Naive thymus-derived CD4-positive, alpha-beta T cell (primary cell): ENCODE results near the gene EDAR. TPM values are rescaled to one million over a fixed set of nuclear protein-coding genes. Genes with fewer than 3 reads are reported as not detected.

ENCODE experiments used
- ATAC-seq: fragments of 150-1000 bp; cut with Tn5 transposase; 2 replicates; pipeline ENCODE4 v1.10.0; 2021; ENCODE audit warnings: mild to moderate bottlenecking, moderate library complexity
- CTCF ChIA-PET: fragments of 350-600 bp; sonication (Branson Sonifier 250); formaldehyde crosslinking; loops from one replicate; lab custom pipeline; 2021; ENCODE audit warnings: antibody characterized with exemption; lab: Charles Lee
- POLR2A ChIA-PET: fragments of 350-600 bp; sonication (Branson Sonifier 250); formaldehyde crosslinking; loops from one replicate; lab custom pipeline; 2021; ENCODE audit warnings: antibody characterized with exemption, inconsistent platforms; lab: Charles Lee
- DNase-seq, 9 donors: peaks; one replicate each; pipeline versions ENCODE4 v3.0.0 to v3.0.0-alpha.2; 2020 to 2022; ENCODE audit warnings: mixed read lengths in 1 of 9
- H3K27ac ChIP-seq: one replicate; pipeline ENCODE4 v1.7.0; 2013; ENCODE audit warnings: mild to moderate bottlenecking, low read depth, low read length, moderate library complexity
- H3K27me3 ChIP-seq, 2 donors: one replicate each; pipeline ENCODE4 v1.7.0; 2013; ENCODE audit warnings: low read length in 2 of 2, mild to moderate bottlenecking in 2 of 2, moderate library complexity in 2 of 2; ENCODE audit not compliant: control insufficient read depth in 2 of 2, insufficient read depth in 2 of 2
- H3K36me3 ChIP-seq, 3 experiments: 1 replicate in 2 of 3; 2 replicates in 1 of 3; pipeline ENCODE4 v1.7.0; 2013; ENCODE audit warnings: low read length in 3 of 3, mild to moderate bottlenecking in 3 of 3, moderate library complexity in 1 of 3; ENCODE audit not compliant: insufficient read depth in 3 of 3, control insufficient read depth in 2 of 3
- H3K4me1 ChIP-seq, 2 donors: one replicate each; pipeline ENCODE4 v1.7.0; 2013; ENCODE audit warnings: low read length in 2 of 2, mild to moderate bottlenecking in 2 of 2, moderate library complexity in 1 of 2; ENCODE audit not compliant: control insufficient read depth in 2 of 2, insufficient read depth in 2 of 2
- H3K4me3 ChIP-seq: 2 replicates; pipeline ENCODE4 v1.7.0; 2013; ENCODE audit warnings: mild to moderate bottlenecking, low read length
- H3K9me3 ChIP-seq, 3 experiments: 1 replicate in 2 of 3; 2 replicates in 1 of 3; pipeline ENCODE4 v1.7.0; 2013; ENCODE audit warnings: low read length in 3 of 3; ENCODE audit not compliant: control insufficient read depth in 2 of 3
- H3K27ac Mint-ChIP-seq, 9 donors: one replicate each; pipeline ENCODE4 v1.8.0; 2020 to 2022; ENCODE audit warnings: mixed read lengths in 9 of 9, mild to moderate bottlenecking in 8 of 9, moderate library complexity in 5 of 9, inconsistent platforms in 2 of 9
- H3K27me3 Mint-ChIP-seq, 5 donors: one replicate each; pipeline ENCODE4 v1.8.0; 2021 to 2022; ENCODE audit warnings: mixed read lengths in 5 of 5, mild to moderate bottlenecking in 1 of 5
- H3K36me3 Mint-ChIP-seq, 5 donors: one replicate each; pipeline ENCODE4 v1.8.0; 2020 to 2022; ENCODE audit warnings: mixed read lengths in 5 of 5, mild to moderate bottlenecking in 3 of 5, inconsistent platforms in 1 of 5
- H3K4me1 Mint-ChIP-seq, 7 donors: one replicate each; pipeline ENCODE4 v1.8.0; 2020 to 2022; ENCODE audit warnings: mixed read lengths in 7 of 7, mild to moderate bottlenecking in 3 of 7, inconsistent platforms in 1 of 7
- H3K4me3 Mint-ChIP-seq, 10 donors: one replicate each; pipeline ENCODE4 v1.8.0; 2020 to 2022; ENCODE audit warnings: mild to moderate bottlenecking in 10 of 10, mixed read lengths in 10 of 10, moderate library complexity in 6 of 10, inconsistent platforms in 2 of 10
- H3K9me3 Mint-ChIP-seq, 11 donors: one replicate each; pipeline ENCODE4 v1.8.0; 2020 to 2022; ENCODE audit warnings: mixed read lengths in 11 of 11, mild to moderate bottlenecking in 4 of 11, inconsistent platforms in 1 of 11, moderate library complexity in 1 of 11
- intact Hi-C, 2 donors: fragments of 100-400 bp; cut with micrococcal nuclease; formaldehyde crosslinking; loops; one replicate each; pipeline ENCODE4 v1.15.1; 2023
- polyA plus RNA-seq, 2 donors: library from polyadenylated mRNA; unstranded; fragments of 300-500 nt; fragmentation: Illumina TruSeq; gene quantifications; one replicate each; pipeline ENCODE4 v1.2.3, GENCODE V29; 2021
- total RNA-seq, 6 experiments: library from RNA in 5 of 6; stranded (reverse) in 5 of 6; gene quantifications; 1 replicate in 5 of 6; 2 replicates in 1 of 6; pipeline ENCODE4 v1.2.3 and lab custom pipeline; 2021 to 2026

The EDAR gene
- total RNA-seq (10 to 100 TPM in 4 of 5 experiments, under 1 TPM in 1; 0.17 to 26.8 (median 21.6) TPM), polyA plus RNA-seq (10 to 100 TPM; 11.9 to 24.3 TPM), total RNA-seq (lab: John Stamatoyannopoulos, UW) (72.4 reads per million, percentile 79 among the genes with 10 or more reads in this experiment)

DNA sequence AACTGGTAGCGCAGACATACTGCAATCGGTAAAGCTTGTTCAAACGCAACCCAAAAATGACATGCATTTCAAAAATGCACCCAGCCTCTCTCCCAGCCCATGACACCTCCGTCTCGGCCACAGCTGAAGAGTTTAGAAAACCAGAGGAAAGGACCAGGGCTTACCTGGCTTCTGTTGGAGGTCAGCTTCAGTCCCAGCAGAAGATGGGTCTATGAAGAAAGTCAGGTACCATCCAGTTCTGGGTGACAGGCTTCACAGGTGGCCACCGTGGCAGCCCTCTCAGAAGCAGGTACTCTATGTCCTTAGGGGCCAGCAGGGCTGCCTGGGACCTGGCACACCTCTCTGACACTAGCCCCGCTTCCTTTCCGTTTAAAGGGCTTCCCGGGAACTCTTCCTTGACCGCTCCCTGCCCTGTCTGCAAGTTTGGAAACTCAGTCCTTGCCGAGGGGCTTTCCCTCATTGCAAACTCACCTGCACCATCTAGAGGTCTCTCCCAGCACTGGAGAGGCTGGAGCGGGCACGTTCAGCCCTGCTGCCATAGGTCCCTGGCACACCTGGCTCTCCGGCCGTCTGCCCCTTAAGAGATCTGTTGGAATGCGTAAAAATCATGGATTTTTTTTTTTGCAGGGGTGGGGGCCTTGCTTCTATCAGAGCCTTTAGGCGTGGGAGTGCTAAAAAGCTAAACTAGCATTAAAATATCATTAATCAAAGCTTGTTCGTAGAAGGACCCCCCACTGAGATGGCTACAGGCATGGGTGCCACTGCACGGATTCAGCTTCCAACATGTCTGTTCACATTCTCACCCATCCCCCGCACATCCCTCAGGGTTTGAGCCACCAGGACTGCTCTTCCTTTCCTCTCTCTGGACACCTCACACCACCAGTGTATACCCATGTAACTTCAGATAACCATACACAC is at the start of gene EDAR:
TSS of gene EDAR (minus strand) at position 425 of the 918 bp plus-strand sequence. CDS start 58,206 bp downstream, outside the sequence.
- intact Hi-C loops: loop anchor here (1.0 to 5.0 kb wide), 10 partner anchors 31 to 382 kb away; no protein-coding TSS in a partner anchor
- H3K4me1 ChIP-seq: peaks cover 2 to 35% of the 10 kb centered on the region in 2 donors
- POLR2A ChIA-PET: interaction anchor here (0.6 to 4.9 kb wide), 10 partner anchors 13 to 521 kb away, joined by 3 to 49 read pairs (median 5); partner anchors contain the start of gene SH3RF3
- DNase-seq (peak; percentile 24 to 72 (median 61)), ATAC-seq (peak; percentile 85)
- no peaks in the 10 kb centered on the region for H3K9me3 ChIP-seq
- H3K36me3 Mint-ChIP-seq: peaks cover 0 to 10% (median 5%) of the 10 kb centered on the region in 5 donors
- peak within 1 kb of the TSS; percentile 74 for H3K27ac ChIP-seq
- H3K27me3 Mint-ChIP-seq: peaks cover 0 to 37% (median 0%) of the 10 kb centered on the region in 5 donors
- peaks cover 0 to 7% (median 0%) of the 10 kb centered on the region in 3 experiments for H3K36me3 ChIP-seq
- CTCF ChIA-PET: interaction anchor here (0.6 to 6.2 kb wide), 25 partner anchors 10 to 1181 kb away, joined by 3 to 29 read pairs (median 4); no protein-coding TSS in a partner anchor
- H3K27me3 ChIP-seq: no peaks in the 10 kb centered on the region
- peak within 1 kb of the TSS; percentile 77 to 99 (median 96) for H3K4me3 Mint-ChIP-seq
- peak within 1 kb of the TSS; percentile 80 for H3K4me3 ChIP-seq
- peak within 1 kb of the TSS in 8 of 9 donors; percentile 83 to 98 (median 96) for H3K27ac Mint-ChIP-seq
- peaks cover 21 to 74% (median 69%) of the 10 kb centered on the region in 7 donors for H3K4me1 Mint-ChIP-seq
- H3K9me3 Mint-ChIP-seq: no peaks in the 10 kb centered on the region

DNA sequence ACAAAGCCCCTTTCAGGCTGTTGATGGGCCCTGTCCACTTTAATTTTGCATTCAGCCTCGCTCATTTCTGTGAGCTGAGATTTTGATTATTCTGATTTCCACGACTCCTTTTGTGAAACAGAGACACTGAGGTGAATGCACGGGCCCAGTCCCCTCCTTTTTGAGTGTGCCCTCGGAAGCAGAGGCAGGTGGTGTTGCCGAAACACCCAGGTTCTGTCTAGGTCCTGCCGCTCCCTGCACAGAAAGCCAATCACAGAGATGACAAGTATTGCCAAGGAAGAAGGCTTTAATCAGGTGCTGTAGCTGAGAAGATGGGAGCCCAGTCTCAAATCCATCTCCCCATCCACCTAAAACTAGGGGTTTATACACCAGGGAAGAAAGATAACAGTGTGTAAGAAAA is 44.2 kb upstream of the EDAR start:
- peak overlapping the region; percentile 49 for H3K4me3 ChIP-seq
- intact Hi-C loops: loop anchor here (2.0 to 10.0 kb wide), 8 partner anchors 94 to 579 kb away; partner anchors contain the start of genes CCDC138 (in 2 of the 2), LIMS1 (in 1 of the 2), SEPTIN10 (in 1 of the 2) and SH3RF3 (in 1 of the 2)
- Mint-ChIP-seq H3K27ac (peak overlapping the region; percentile 84 to 99 (median 98)), H3K36me3 (peaks cover 0 to 6% (median 0%) of the 10 kb centered on the region in 5 donors), H3K27me3 (no peaks in the 10 kb centered on the region), H3K4me3 (peak overlapping the region; percentile 45 to 91 (median 77)), H3K9me3 (peaks cover 0 to 4% (median 0%) of the 10 kb centered on the region in 11 donors), H3K4me1 (peaks cover 33 to 88% (median 71%) of the 10 kb centered on the region in 7 donors)
- peak overlapping the region; percentile 83 for H3K27ac ChIP-seq
- ChIA-PET CTCF (interaction anchor here (0.8 to 0.9 kb wide), 2 partner anchors 44 to 69 kb away, joined by 3 to 4 read pairs; partner anchors contain the start of gene EDAR), POLR2A (interaction anchor here (0.9 to 5.3 kb wide), 12 partner anchors 9 to 315 kb away, joined by 3 to 49 read pairs (median 10); partner anchors contain the start of genes EDAR and SH3RF3)
- H3K4me1 ChIP-seq: peaks cover 44 to 69% of the 10 kb centered on the region in 2 donors
- H3K9me3 ChIP-seq: no peaks in the 10 kb centered on the region
- ATAC-seq: no peak
- no peaks in the 10 kb centered on the region for H3K36me3 ChIP-seq
- H3K27me3 ChIP-seq: no peaks in the 10 kb centered on the region
- DNase-seq: no peak

DNA sequence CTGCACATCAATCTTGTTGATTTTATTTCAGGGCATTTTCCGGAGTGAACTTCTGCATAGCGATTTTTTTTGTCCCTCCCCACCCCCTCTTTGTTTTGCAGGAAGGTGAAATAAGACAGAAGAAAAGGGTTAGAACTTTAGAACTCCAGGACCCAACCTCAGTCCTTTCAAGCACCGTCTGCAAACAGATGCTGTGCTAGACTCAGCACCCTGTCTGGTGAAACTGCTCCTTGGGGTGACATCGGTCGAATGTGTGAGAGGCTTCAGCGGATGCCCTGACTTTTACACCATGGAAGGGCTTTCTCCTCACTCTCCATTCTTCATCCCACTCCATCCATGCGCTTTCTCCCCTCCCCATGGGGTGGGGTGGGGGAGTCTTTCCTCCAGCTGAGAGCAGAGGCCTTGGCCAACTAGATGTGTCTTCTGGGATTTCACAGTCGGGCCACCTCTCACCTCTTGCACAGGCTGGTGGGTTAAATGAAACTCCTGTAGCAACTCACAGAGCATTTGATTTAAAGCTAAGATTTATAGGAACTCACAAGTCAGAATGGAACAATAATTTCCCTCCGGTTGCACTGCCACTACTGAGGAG is 43.3 kb upstream of the EDAR start:
- Histone ChIP-seq H3K27me3 (no peaks in the 10 kb centered on the region), H3K27ac (peak overlapping the region; percentile 83), H3K36me3 (no peaks in the 10 kb centered on the region), H3K4me3 (peak overlapping the region; percentile 49), H3K9me3 (no peaks in the 10 kb centered on the region), H3K4me1 (peaks cover 44 to 72% of the 10 kb centered on the region in 2 donors)
- H3K27me3 Mint-ChIP-seq: no peaks in the 10 kb centered on the region
- DNase-seq (peak in 4 of 9 donors; percentile 18 to 83 (median 56)), ATAC-seq (peak; percentile 75)
- H3K4me3 Mint-ChIP-seq: peak overlapping the region; percentile 45 to 91 (median 77)
- CTCF ChIA-PET: interaction anchor here (0.7 to 4.3 kb wide), 9 partner anchors 12 to 316 kb away, joined by 3 to 29 read pairs (median 3); partner anchors contain the start of gene EDAR
- intact Hi-C loops: loop anchor here (1.0 to 10.0 kb wide), 16 partner anchors 14 to 580 kb away; partner anchors contain the start of genes CCDC138 (in 2 of the 2), LIMS1 (in 1 of the 2), SEPTIN10 (in 1 of the 2) and SH3RF3 (in 1 of the 2)
- H3K36me3 Mint-ChIP-seq: peaks cover 0 to 6% (median 0%) of the 10 kb centered on the region in 5 donors
- peaks cover 33 to 88% (median 69%) of the 10 kb centered on the region in 7 donors for H3K4me1 Mint-ChIP-seq
- peaks cover 0 to 4% (median 0%) of the 10 kb centered on the region in 11 donors for H3K9me3 Mint-ChIP-seq
- POLR2A ChIA-PET: interaction anchor here (0.7 to 5.3 kb wide), 36 partner anchors 9 to 478 kb away, joined by 3 to 49 read pairs (median 5); partner anchors contain the start of genes EDAR and SH3RF3
- peak overlapping the region; percentile 84 to 99 (median 98) for H3K27ac Mint-ChIP-seq

DNA sequence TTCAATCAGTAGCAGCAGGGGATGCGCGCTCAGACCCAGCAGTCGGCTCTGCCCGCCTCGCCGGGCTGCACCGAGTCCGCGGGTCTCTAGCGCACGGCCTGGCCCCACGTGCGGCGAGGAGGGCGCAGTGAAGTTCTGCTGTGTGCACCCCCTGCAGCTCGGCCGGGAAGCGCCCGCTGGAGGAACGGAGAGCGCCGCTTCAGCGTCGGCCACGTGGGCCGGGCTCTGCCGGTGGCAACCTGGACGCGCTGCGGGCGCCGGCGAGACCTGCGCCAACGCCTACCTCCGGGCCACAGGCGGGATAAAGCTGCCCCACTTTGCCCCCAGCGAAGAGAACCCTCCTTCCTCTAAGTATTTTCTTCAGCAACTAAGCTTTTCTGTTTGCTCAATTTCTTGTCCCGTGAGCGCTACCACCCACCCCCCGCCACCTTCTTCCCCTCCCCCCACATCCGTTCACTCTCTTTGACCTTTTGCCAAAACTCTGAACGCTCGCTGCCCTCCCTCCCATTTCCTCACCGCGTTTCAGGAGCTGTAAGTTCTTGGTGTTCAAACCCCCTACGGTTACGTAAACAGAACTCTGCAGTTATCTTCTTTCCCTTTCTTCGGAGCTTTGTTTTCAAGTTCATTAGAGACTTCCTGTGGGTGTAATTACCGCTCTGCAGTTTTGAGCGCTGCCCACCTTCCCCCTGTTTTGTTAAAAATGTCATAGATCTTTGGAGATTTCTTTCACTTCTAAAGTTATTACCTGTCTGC is 42.6 kb upstream of the EDAR start:
- DNase-seq (peak; percentile 45 to 98 (median 93)), ATAC-seq (peak; percentile 83)
- Histone ChIP-seq H3K27me3 (no peaks in the 10 kb centered on the region), H3K9me3 (no peaks in the 10 kb centered on the region), H3K36me3 (no peaks in the 10 kb centered on the region), H3K27ac (peak overlapping the region; percentile 83), H3K4me1 (peaks cover 44 to 72% of the 10 kb centered on the region in 2 donors), H3K4me3 (peak overlapping the region; percentile 58)
- Mint-ChIP-seq H3K27me3 (no peaks in the 10 kb centered on the region), H3K4me3 (peak overlapping the region; percentile 45 to 91 (median 77)), H3K27ac (peak overlapping the region; percentile 84 to 99 (median 98)), H3K4me1 (peaks cover 33 to 84% (median 68%) of the 10 kb centered on the region in 7 donors), H3K36me3 (peaks cover 0 to 6% (median 0%) of the 10 kb centered on the region in 5 donors), H3K9me3 (peaks cover 0 to 4% (median 0%) of the 10 kb centered on the region in 11 donors)
- POLR2A ChIA-PET: interaction anchor here (0.6 to 5.3 kb wide), 38 partner anchors 8 to 478 kb away, joined by 3 to 49 read pairs (median 5); partner anchors contain the start of genes EDAR and SH3RF3
- intact Hi-C loops: loop anchor here (1.0 to 10.0 kb wide), 22 partner anchors 11 to 581 kb away; partner anchors contain the start of genes CCDC138 (in 2 of the 2), EDAR (in 1 of the 2), LIMS1 (in 1 of the 2) and SEPTIN10 (in 1 of the 2)
- CTCF ChIA-PET: interaction anchor here (0.6 to 4.3 kb wide), 11 partner anchors 11 to 478 kb away, joined by 3 to 29 read pairs (median 3); partner anchors contain the start of gene EDAR
